ENCODE data around the gene VPS37C.

Gene VPS37C

GRCh38 chr11:61152816-61153592 lies 8.2 kb downstream of the VPS37C start:
- DNase-seq = no peak

GRCh38 chr11:61151545-61152252 lies 9.5 kb downstream of the VPS37C start:
- DNase-seq = no peak

GRCh38 chr11:61150706-61151544 lies 10.3 kb downstream of the VPS37C start:
- no peak for DNase-seq

- no peak for DNase-seq
These were observed 11.3 kb downstream of the VPS37C start for GRCh38 chr11:61149624-61150615.

GRCh38 chr11:61147791-61148620 lies 13.2 kb downstream of the VPS37C start:
- DNase-seq = no peak

GRCh38 chr11:61147271-61147670 lies 14.0 kb downstream of the VPS37C start:
- DNase-seq = no peak

- DNase-seq = no peak
These were observed 14.8 kb downstream of the VPS37C start for GRCh38 chr11:61146416-61146815.

- no peak for DNase-seq
These were observed 15.8 kb downstream of the VPS37C start for GRCh38 chr11:61145228-61146005.

- no peak for DNase-seq
These were observed 16.6 kb downstream of the VPS37C start for GRCh38 chr11:61144511-61145179.

- DNase-seq = no peak
These were observed 18.8 kb downstream of the VPS37C start for GRCh38 chr11:61142424-61142823.

GRCh38 chr11:61141601-61142028 lies 19.6 kb downstream of the VPS37C start:
- no peak for DNase-seq

GRCh38 chr11:61140416-61140815 lies 20.8 kb downstream of the VPS37C start:
- DNase-seq = no peak

- no peak for DNase-seq
These were observed 21.8 kb downstream of the VPS37C start for GRCh38 chr11:61139387-61139786.

GRCh38 chr11:61138935-61139334 lies 22.3 kb downstream of the VPS37C start:
- DNase-seq = no peak

- DNase-seq = no peak
These were observed 26.4 kb downstream of the VPS37C start for GRCh38 chr11:61134801-61135257.

- no peak for DNase-seq
These were observed 27.1 kb downstream of the VPS37C start for GRCh38 chr11:61133956-61134662.

GRCh38 chr11:61133145-61133544 lies 28.1 kb downstream of the VPS37C start:
- DNase-seq = no peak

GRCh38 chr11:61132646-61133045 lies 28.6 kb downstream of the VPS37C start:
- no peak for DNase-seq

- no peak for DNase-seq
These were observed 29.1 kb downstream of the VPS37C start for GRCh38 chr11:61131998-61132555.

All from NCI-H1048 (cell line).